Keratinocyte (primary cell): ENCODE measurements around the gene IGF2BP1. TPM values are rescaled to one million over a fixed set of nuclear protein-coding genes. Genes with fewer than 3 reads are reported as not detected.

Source experiments
- DNase-seq: peaks from one replicate; pipeline ENCODE4 v3.0.0-alpha.2; 2011; ENCODE audit warnings: low read depth, missing footprints, low spot score
- FAIRE-seq: peaks from 2 replicates; lab custom pipeline; 2011; peaks lifted over from hg19 to GRCh38; lab: Jason Lieb, UNC
- H2AFZ ChIP-seq: 2 replicates; pipeline ENCODE4 v1.6.0; 2012; ENCODE audit warnings: low read length, control low read depth, inconsistent platforms; ENCODE audit not compliant: control insufficient read depth
- H3K27ac ChIP-seq: 2 replicates; pipeline ENCODE4 v1.5.1; 2011; ENCODE audit warnings: low read length; ENCODE audit not compliant: control insufficient read depth, insufficient read depth
- H3K27me3 ChIP-seq: 3 replicates; pipeline ENCODE4 v1.6.0; 2011; ENCODE audit warnings: low read length; ENCODE audit not compliant: control insufficient read depth, insufficient read depth; ENCODE audit errors: extremely low read depth
- H3K36me3 ChIP-seq, 2 experiments: 2 replicates in 1 of 2; 3 replicates in 1 of 2; pipeline ENCODE4 v1.5.1; 2011; ENCODE audit warnings: low read length in 2 of 2, mild to moderate bottlenecking in 1 of 2; ENCODE audit not compliant: control insufficient read depth in 2 of 2, insufficient read depth in 2 of 2; ENCODE audit errors: extremely low read depth in 1 of 2
- H3K4me1 ChIP-seq: 3 replicates; pipeline ENCODE4 v1.5.1; 2011; ENCODE audit warnings: low read length; ENCODE audit not compliant: control insufficient read depth, insufficient read depth; ENCODE audit errors: extremely low read depth
- H3K4me2 ChIP-seq: 3 replicates; pipeline ENCODE4 v1.6.0; 2011; ENCODE audit warnings: low read depth, low read length; ENCODE audit not compliant: control insufficient read depth, insufficient read depth; ENCODE audit errors: extremely low read depth
- H3K4me3 ChIP-seq, 3 experiments: fragments of 200-600 bp in 1 of 3; sonication (generic) in 1 of 3; 2 replicates in 2 of 3; 3 replicates in 1 of 3; pipeline ENCODE4 v1.5.1; 2011 to 2016; ENCODE audit warnings: low read length in 3 of 3, mild to moderate bottlenecking in 3 of 3, control low read depth in 2 of 3, inconsistent platforms in 1 of 3, low read depth in 1 of 3, mixed read lengths in 1 of 3, mixed run types in 1 of 3, moderate library complexity in 1 of 3; ENCODE audit not compliant: control insufficient read depth in 2 of 3, insufficient read depth in 2 of 3; ENCODE audit errors: extremely low read depth in 1 of 3
- H3K79me2 ChIP-seq: 2 replicates; pipeline ENCODE4 v1.6.0; 2012; ENCODE audit warnings: low read length; ENCODE audit not compliant: control insufficient read depth, insufficient read depth
- H3K9ac ChIP-seq: 3 replicates; pipeline ENCODE4 v1.6.0; 2011; ENCODE audit warnings: low read length; ENCODE audit not compliant: control insufficient read depth, insufficient read depth; ENCODE audit errors: extremely low read depth
- H3K9me1 ChIP-seq: 3 replicates; pipeline ENCODE4 v1.6.0; 2011; ENCODE audit warnings: low read length; ENCODE audit not compliant: control insufficient read depth, insufficient read depth; ENCODE audit errors: extremely low read depth
- H3K9me3 ChIP-seq: 2 replicates; pipeline ENCODE4 v1.5.1; 2012; ENCODE audit warnings: low read depth, low read length; ENCODE audit not compliant: control insufficient read depth
- H4K20me1 ChIP-seq: 3 replicates; pipeline ENCODE4 v1.6.0; 2011; ENCODE audit warnings: low read length; ENCODE audit not compliant: control insufficient read depth, insufficient read depth; ENCODE audit errors: extremely low read depth
- CTCF ChIP-seq, 3 experiments: IDR thresholded peaks in 1 of 3; conservative IDR thresholded peaks in 1 of 3; optimal IDR thresholded peaks in 1 of 3; 2 replicates in 2 of 3; 3 replicates in 1 of 3; pipeline versions ENCODE3 to v1.5.1; 2011; ENCODE audit warnings: low read length in 3 of 3, mild to moderate bottlenecking in 3 of 3, moderate library complexity in 2 of 3, control low read depth in 1 of 3, inconsistent platforms in 1 of 3; ENCODE audit not compliant: insufficient read depth in 2 of 3; ENCODE audit errors: extremely low read depth in 1 of 3
- EZH2 ChIP-seq: IDR thresholded peaks from one replicate; pipeline ENCODE4 v1.6.1; 2012; ENCODE audit warnings: inconsistent platforms, mild to moderate bottlenecking, low read length, moderate library complexity
- dilution Hi-C: fragments of 300-500 bp; cut with MboI; formaldehyde crosslinking; loops from one replicate; pipeline ENCODE4 v1.7.0; 2020; ENCODE audit warnings: low sequenced_read_pairs; ENCODE audit not compliant: extremely low pct_ligation_motif_present
- polyA plus RNA-seq, 5 experiments: library from polyadenylated mRNA; depleted of rRNA in 3 of 5; stranded (reverse) in 3 of 5; stranded (forward) in 1 of 5; unstranded in 1 of 5; fragments of >200 nt; gene quantifications; 1 replicate in 1 of 5; 2 replicates in 3 of 5; 3 replicates in 1 of 5; pipeline versions ENCODE4 v1.2.1 to v1.2.3, GENCODE V29; 2011 to 2012; ENCODE audit warnings: missing spikeins in 2 of 5, low read depth in 1 of 5, low replicate concordance in 1 of 5

Gene IGF2BP1
- polyA plus RNA-seq, 1 donor (not counting 4 experiments of a cell fraction or from before 2014, with no cell fraction given), result not detected

- no peak for TF ChIP-seq CTCF (optimal IDR thresholded peaks at IDR 0.05 in 1 of 3, IDR thresholded peaks at IDR 0.05 in 1 of 3, conservative IDR thresholded peaks at IDR 0.05 in 1 of 3; ENCODE audit: extremely low read depth in 1 of 3, insufficient read depth in 2 of 3, low read length in 3 of 3)
- no peak for TF ChIP-seq EZH2
- Histone ChIP-seq H2AFZ (no peak overlapping the region), H3K27ac (no peak overlapping the region), H3K9ac (no peak overlapping the region), H3K4me3 (no peak overlapping the region), H3K4me2 (no peak overlapping the region), H3K4me1 (peaks cover 4% of the 10 kb centered on the region), H3K36me3 (no peaks in the 10 kb centered on the region), H3K9me1 (no peaks in the 10 kb centered on the region), H3K9me3 (no peaks in the 10 kb centered on the region), H3K79me2 (no peaks in the 10 kb centered on the region), H3K27me3 (peaks cover 16% of the 10 kb centered on the region), H4K20me1 (no peaks in the 10 kb centered on the region)
- FAIRE-seq, result no peak
- dilution Hi-C loops, result no loop called here
- DNase-seq, result no peak
Measured at GRCh38 chr17:48960834-48961515, 36.2 kb upstream of the IGF2BP1 start.

- H3K9me3 ChIP-seq, result no peaks in the 10 kb centered on the region
- no peak for FAIRE-seq
- H3K4me2 ChIP-seq, result no peak overlapping the region
- no peak overlapping the region for H3K27ac ChIP-seq
- H4K20me1 ChIP-seq, result no peaks in the 10 kb centered on the region
- H3K4me1 ChIP-seq, result peaks cover 4% of the 10 kb centered on the region
- no peak overlapping the region for H3K9ac ChIP-seq
- no peaks in the 10 kb centered on the region for H3K36me3 ChIP-seq
- H3K9me1 ChIP-seq, result no peaks in the 10 kb centered on the region
- peaks cover 18% of the 10 kb centered on the region for H3K27me3 ChIP-seq
- no peak for DNase-seq
- H3K4me3 ChIP-seq, result no peak overlapping the region
- TF ChIP-seq EZH2, result no peak
- no peak for TF ChIP-seq CTCF (optimal IDR thresholded peaks at IDR 0.05 in 1 of 3, IDR thresholded peaks at IDR 0.05 in 1 of 3, conservative IDR thresholded peaks at IDR 0.05 in 1 of 3; ENCODE audit: extremely low read depth in 1 of 3, insufficient read depth in 2 of 3, low read length in 3 of 3)
- H2AFZ ChIP-seq, result no peak overlapping the region
- dilution Hi-C loops, result no loop called here
- H3K79me2 ChIP-seq, result no peaks in the 10 kb centered on the region
Measured at GRCh38 chr17:48961516-48962233, 35.5 kb upstream of the IGF2BP1 start.
